HepG2 (cell line): Measurements from ENCODE around the gene STRN4.

Experiments
- E2F1 ChIP-seq: sonication (generic); formaldehyde crosslinking; IDR thresholded peaks from 2 replicates; pipeline ENCODE4 v1.5.0; 2020; ENCODE audit warnings: missing genetic modification reagents
- FOXA3 ChIP-seq: IDR thresholded peaks from 2 replicates; pipeline ENCODE4 v1.6.1; 2016; ENCODE audit warnings: missing genetic modification reagents, missing compliant biosample characterization
- SRSF9 ChIP-seq: fragments of 200-400 bp; formaldehyde crosslinking; IDR thresholded peaks from 2 replicates; pipeline ENCODE4 v1.6.1; 2018; ENCODE audit warnings: borderline replicate concordance, mild to moderate bottlenecking, low read depth, low read length; ENCODE audit not compliant: insufficient read depth, poor library complexity, severe bottlenecking
- ZNF589 ChIP-seq: sonication (generic); formaldehyde crosslinking; conservative IDR thresholded peaks from 2 replicates; pipeline ENCODE4 v1.8.0; 2022; ENCODE audit warnings: mild to moderate bottlenecking, moderate library complexity, missing genetic modification reagents

GRCh38 chr19:46691104-46691503, 55.1 kb downstream of the STRN4 start:
- TF ChIP-seq E2F1 (CRISPR knock-in tag) = no peak
- no peak for TF ChIP-seq ZNF589 (CRISPR knock-in tag)
- no peak for TF ChIP-seq SRSF9
- TF ChIP-seq FOXA3 = no peak
